ENCODE results near the gene DISC1.

DISC1 gene

GRCh38 chr1:231971397-231972110 is 345.0 kb downstream of the DISC1 start:
- TF ChIP-seq CTCF (IDR thresholded peaks at IDR 0.05; ENCODE audit: control insufficient read depth, extremely low read depth, insufficient read depth): no peak
- H3K4me3 ChIP-seq (ENCODE audit: low read depth, low read length): no peak overlapping the region
- DNase-seq (ENCODE audit: low read depth): no peak

- TF ChIP-seq CTCF (IDR thresholded peaks at IDR 0.05; ENCODE audit: control insufficient read depth, extremely low read depth, insufficient read depth): no peak
- H3K4me3 ChIP-seq (ENCODE audit: low read depth, low read length): no peak overlapping the region
- DNase-seq (ENCODE audit: low read depth): no peak
Observed at GRCh38 chr1:231972111-231972445, 345.5 kb downstream of the DISC1 start.

GRCh38 chr1:231973830-231974229 is 347.2 kb downstream of the DISC1 start:
- no peak for DNase-seq (ENCODE audit: low read depth)
- no peak for TF ChIP-seq CTCF (IDR thresholded peaks at IDR 0.05; ENCODE audit: control insufficient read depth, extremely low read depth, insufficient read depth)
- H3K4me3 ChIP-seq (ENCODE audit: low read depth, low read length): no peak overlapping the region

DNA sequence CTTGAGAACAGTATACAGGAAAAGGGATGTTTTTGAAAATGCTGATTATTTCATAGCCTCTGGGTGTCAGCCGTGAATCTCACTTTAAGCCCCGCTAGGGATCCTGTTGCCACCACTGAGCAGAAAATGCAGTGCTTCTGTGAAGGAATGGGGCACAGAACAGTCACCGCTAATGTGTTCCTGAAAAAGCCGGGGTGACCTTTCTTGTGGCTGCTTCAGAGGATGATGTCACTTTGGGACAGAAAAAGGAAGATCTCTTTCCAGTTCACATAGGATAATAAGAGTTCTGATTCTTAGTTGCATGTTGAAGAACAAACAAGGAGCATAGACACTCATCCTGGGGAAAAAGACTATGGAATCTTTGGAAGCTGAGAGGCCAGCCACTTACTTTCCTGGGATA is 349.6 kb downstream of the DISC1 start:
- no peak for DNase-seq (ENCODE audit: low read depth)
- H3K4me3 ChIP-seq (ENCODE audit: low read depth, low read length): no peak overlapping the region
- TF ChIP-seq CTCF (IDR thresholded peaks at IDR 0.05; ENCODE audit: control insufficient read depth, extremely low read depth, insufficient read depth): no peak

DNA sequence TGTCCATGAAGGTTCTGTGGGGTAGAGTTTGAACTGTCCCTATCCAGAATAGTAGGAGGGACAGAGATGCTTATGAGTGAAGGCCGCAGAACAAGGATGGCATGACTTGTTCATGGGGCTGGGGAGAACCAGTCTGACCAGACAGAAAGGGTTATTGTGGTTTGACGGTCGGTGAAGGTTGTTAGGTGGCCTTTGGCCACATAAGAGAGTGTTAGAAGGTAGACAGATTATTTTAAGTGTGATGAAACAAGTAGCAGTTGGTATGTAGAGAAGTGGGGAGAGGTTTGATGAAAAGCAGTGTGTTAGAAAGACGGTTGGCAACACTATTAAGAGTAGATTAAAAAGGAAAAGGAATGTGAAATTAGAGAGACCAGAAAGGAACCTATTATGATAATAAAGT is 355.1 kb downstream of the DISC1 start:
- TF ChIP-seq CTCF (IDR thresholded peaks at IDR 0.05; ENCODE audit: control insufficient read depth, extremely low read depth, insufficient read depth): no peak
- no peak for DNase-seq (ENCODE audit: low read depth)
- no peak overlapping the region for H3K4me3 ChIP-seq (ENCODE audit: low read depth, low read length)

DNA sequence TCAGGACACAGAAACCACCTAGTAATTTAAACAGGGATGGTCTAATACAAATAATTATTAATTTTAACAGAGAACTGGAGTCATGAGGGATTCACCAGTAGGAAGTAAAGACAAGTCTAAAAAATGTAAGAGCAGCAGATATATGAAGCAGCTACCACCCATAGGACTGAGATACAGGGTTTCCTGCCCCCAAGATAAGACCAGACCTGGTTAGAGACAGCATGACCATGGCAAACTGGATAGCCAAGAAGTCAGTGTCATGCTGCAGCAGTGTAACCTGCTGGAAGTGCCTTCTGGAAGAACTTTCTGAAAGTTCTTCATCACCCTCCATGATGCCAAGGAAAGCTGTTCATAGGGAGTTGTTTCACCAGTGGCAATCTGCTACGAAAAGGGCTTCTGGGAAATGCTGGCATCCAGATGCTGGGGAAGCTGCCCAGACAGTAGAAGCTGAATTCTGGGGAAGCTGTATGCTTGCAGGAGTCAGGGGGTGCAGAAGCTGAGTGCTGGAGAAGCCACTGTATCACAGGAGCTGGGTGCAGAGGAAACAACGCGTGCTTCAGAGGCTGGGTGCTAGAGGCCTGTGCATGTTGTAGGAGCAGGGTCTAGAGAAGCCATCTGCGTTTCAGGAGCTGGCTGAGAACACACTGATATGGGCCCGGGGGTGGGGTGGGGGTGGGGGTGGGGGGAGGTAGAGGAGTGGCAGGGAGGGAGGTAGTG is 356.4 kb downstream of the DISC1 start:
- no peak for TF ChIP-seq CTCF (IDR thresholded peaks at IDR 0.05; ENCODE audit: control insufficient read depth, extremely low read depth, insufficient read depth)
- H3K4me3 ChIP-seq (ENCODE audit: low read depth, low read length): no peak overlapping the region
- no peak for DNase-seq (ENCODE audit: low read depth)
